BJ (cell line): ENCODE results near the gene BTD. TPM values are rescaled to one million over a fixed set of nuclear protein-coding genes. Genes with fewer than 3 reads are reported as not detected.

Source experiments
- CTCF ChIA-PET: fragments of 350-600 bp; formaldehyde crosslinking; extraction: SDS; loops from one replicate; lab custom pipeline; 2021; ENCODE audit warnings: antibody characterized with exemption, inconsistent platforms; lab: Yijun Ruan, JAX
- POLR2A ChIA-PET: fragments of 300-600 bp; sonication (Branson Sonifier 250); formaldehyde crosslinking; extraction: SDS; loops from one replicate; lab custom pipeline; 2021; ENCODE audit warnings: antibody characterized with exemption; lab: Charles Lee
- DNase-seq: peaks from one replicate; pipeline ENCODE4 v3.0.0-alpha.2; 2011; ENCODE audit warnings: low read depth
- H3K27me3 ChIP-seq: 2 replicates; pipeline ENCODE4 v1.6.0; 2011; ENCODE audit warnings: low read length; ENCODE audit not compliant: control insufficient read depth, insufficient read depth
- H3K36me3 ChIP-seq: 2 replicates; pipeline ENCODE4 v1.5.1; 2011; ENCODE audit warnings: low read length; ENCODE audit not compliant: control insufficient read depth, insufficient read depth
- H3K4me3 ChIP-seq: 2 replicates; pipeline ENCODE4 v1.5.1; 2011; ENCODE audit warnings: low read depth, mild to moderate bottlenecking, control low read depth, low read length
- CTCF ChIP-seq: IDR thresholded peaks from 2 replicates; pipeline ENCODE4 v1.5.1; 2011; ENCODE audit warnings: low read depth, mild to moderate bottlenecking, control low read depth, inconsistent platforms, low read length, moderate library complexity; ENCODE audit not compliant: insufficient read depth
- polyA plus RNA-seq: library from polyadenylated mRNA; depleted of rRNA; stranded (reverse); fragments of >200 nt; gene quantifications from 2 replicates; pipeline ENCODE4 v1.2.3, GENCODE V29; 2011

BTD gene
- polyA plus RNA-seq, 1 experiment: 24.8 TPM

- peaks cover 4% of the 10 kb centered on the region for H3K36me3 ChIP-seq
- H3K27me3 ChIP-seq: no peaks in the 10 kb centered on the region
- POLR2A ChIA-PET: no interaction called here
- TF ChIP-seq CTCF: peak; percentile 56
- CTCF ChIA-PET: interaction anchor here (0.8 to 2.8 kb wide), 13 partner anchors 10 to 357 kb away, joined by 3 to 13 read pairs (median 4); partner anchors contain the start of gene CAPN7
- peak; percentile 41 for DNase-seq
- no peak overlapping the region for H3K4me3 ChIP-seq
These were observed 44.0 kb upstream of the BTD start for GRCh38 chr3:15557511-15557946.

DNA sequence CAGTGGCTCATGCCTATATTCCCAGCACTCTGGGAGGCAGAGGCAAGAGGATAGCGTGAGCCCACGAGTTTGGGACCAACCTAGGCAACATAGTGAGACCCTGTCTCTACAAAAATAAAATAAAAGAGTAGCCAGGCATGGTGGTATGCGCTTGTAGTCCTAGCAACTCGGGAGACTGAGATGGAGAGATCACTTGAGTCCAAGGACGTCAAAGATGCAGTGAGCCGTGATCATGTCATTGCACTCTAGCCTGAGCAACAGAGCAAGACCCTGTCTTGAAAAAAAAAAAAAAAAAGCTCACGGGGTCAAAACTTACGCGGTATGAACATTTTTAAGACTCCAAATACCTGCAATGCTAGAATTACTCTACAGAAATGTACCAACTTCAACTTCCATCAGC is 43.0 kb upstream of the BTD start:
- POLR2A ChIA-PET: no interaction called here

DNA sequence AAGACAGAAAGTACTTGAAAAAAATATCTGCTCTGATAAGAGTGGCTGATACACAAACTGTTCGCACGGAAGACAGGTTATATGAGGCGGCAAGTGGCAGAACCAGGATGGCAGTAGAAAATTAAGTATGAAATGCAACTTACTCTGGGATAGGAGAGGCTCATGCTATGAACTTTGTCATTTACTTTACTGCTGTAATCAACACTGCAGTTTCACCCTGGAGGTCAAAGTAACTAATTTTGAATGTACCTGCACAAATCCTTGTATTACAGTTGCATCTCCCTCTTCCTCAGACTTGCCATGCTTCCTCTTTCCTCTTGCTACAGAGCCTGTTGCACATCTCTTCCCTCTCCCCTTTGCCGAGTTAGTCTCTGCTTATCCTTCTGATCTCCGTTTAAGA is 39.0 kb upstream of the BTD start:
- ChIA-PET POLR2A (no interaction called here), CTCF (no interaction called here)
- H3K36me3 ChIP-seq: peaks cover 8% of the 10 kb centered on the region
- H3K4me3 ChIP-seq: no peak overlapping the region
- no peak for TF ChIP-seq CTCF
- no peaks in the 10 kb centered on the region for H3K27me3 ChIP-seq
- no peak for DNase-seq

More for the DNA sequence above, 43.0 kb upstream of the BTD start:
- no peak overlapping the region for H3K4me3 ChIP-seq
- H3K27me3 ChIP-seq: no peaks in the 10 kb centered on the region
- H3K36me3 ChIP-seq: peaks cover 8% of the 10 kb centered on the region
- CTCF ChIA-PET: interaction anchor here (0.6 to 2.8 kb wide), 9 partner anchors 10 to 358 kb away, joined by 3 to 13 read pairs (median 3); no protein-coding TSS in a partner anchor
- no peak for DNase-seq
- TF ChIP-seq CTCF: no peak

DNA sequence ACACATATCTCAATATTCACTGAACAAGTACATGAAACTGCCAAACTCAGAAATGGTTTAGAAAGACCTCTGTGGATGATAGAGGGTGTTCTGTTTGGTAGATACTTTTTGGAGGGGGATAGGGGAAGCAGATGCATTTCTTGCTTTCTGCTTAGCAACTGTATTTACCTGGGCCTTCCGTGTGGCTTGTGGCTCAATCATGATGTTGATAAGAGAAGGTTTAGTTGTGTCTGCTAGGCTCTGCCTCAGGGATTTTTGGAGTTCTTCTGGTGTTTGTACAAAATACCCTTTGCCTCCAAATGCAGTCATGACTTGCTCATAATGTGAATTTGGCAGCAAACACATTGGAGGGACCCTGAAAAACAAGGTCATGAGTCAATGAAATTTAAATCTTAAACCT is 38.4 kb upstream of the BTD start:
- DNase-seq: no peak
- peaks cover 8% of the 10 kb centered on the region for H3K36me3 ChIP-seq
- CTCF ChIA-PET: interaction anchor here (1.2 kb wide), 1 partner anchor 15 kb away, joined by 3 read pairs; no protein-coding TSS in a partner anchor

GRCh38 chr3:15572138-15572537 is 29.4 kb upstream of the BTD start:
- no peak overlapping the region for H3K4me3 ChIP-seq

More for the DNA sequence above, 38.4 kb upstream of the BTD start:
- POLR2A ChIA-PET: no interaction called here
- Histone ChIP-seq H3K4me3 (no peak overlapping the region), H3K27me3 (no peaks in the 10 kb centered on the region)
- TF ChIP-seq CTCF: no peak

More at GRCh38 chr3:15572138-15572537, 29.4 kb upstream of the BTD start:
- ChIA-PET POLR2A (no interaction called here), CTCF (interaction anchor here (0.8 to 1.1 kb wide), 2 partner anchors 14 to 167 kb away, joined by 3 read pairs; no protein-coding TSS in a partner anchor)
- H3K27me3 ChIP-seq: no peaks in the 10 kb centered on the region
- H3K36me3 ChIP-seq: peaks cover 6% of the 10 kb centered on the region
- TF ChIP-seq CTCF: no peak
- DNase-seq: no peak
